Tibial artery (tissue), 4 donors: Measurements from ENCODE around the gene GPER1.

Experiments used
- DNase-seq, 2 donors: peaks; one replicate each; pipeline ENCODE4 v3.0.0-alpha.2; 2019
- H3K27ac ChIP-seq, 2 donors: fragments of 200-600 bp; sonication (generic) in 1 of 2; 1 replicate in 1 of 2; 2 replicates in 1 of 2; pipeline ENCODE4 v1.5.1; 2018 to 2019; ENCODE audit warnings: mild to moderate bottlenecking in 1 of 2
- H3K27me3 ChIP-seq, 2 donors: fragments of 200-600 bp; sonication (generic) in 1 of 2; one replicate each; pipeline versions ENCODE4 v1.5.1 to v1.6.0; 2016 to 2019
- H3K36me3 ChIP-seq, 3 donors: fragments of 200-600 bp; sonication (generic) in 2 of 3; one replicate each; pipeline ENCODE4 v1.5.1; 2016 to 2019; ENCODE audit warnings: mild to moderate bottlenecking in 2 of 3
- H3K4me1 ChIP-seq, 4 donors: fragments of 200-600 bp; sonication (generic) in 2 of 4; 1 replicate in 3 of 4; 2 replicates in 1 of 4; pipeline ENCODE4 v1.5.1; 2016 to 2019
- H3K4me3 ChIP-seq, 2 donors: fragments of 200-600 bp; sonication (generic) in 1 of 2; 1 replicate in 1 of 2; 2 replicates in 1 of 2; pipeline ENCODE4 v1.5.1; 2018 to 2019; ENCODE audit warnings: mild to moderate bottlenecking in 2 of 2
- H3K9me3 ChIP-seq, 3 donors: fragments of 200-600 bp; sonication (generic) in 1 of 3; one replicate each; pipeline ENCODE4 v1.5.1; 2016 to 2019
- intact Hi-C: fragments of 100-400 bp; cut with DNase I; formaldehyde crosslinking; loops from one replicate; pipeline ENCODE4 v1.15.0; 2023; ENCODE audit warnings: low total_unique reads
- TF ChIP-seq, protein P1 (sequence below), 2 experiments: fragments of 200-600 bp in 1 of 2; fragments of 450-650 bp in 1 of 2; IDR thresholded peaks; one replicate each; pipeline ENCODE4 v1.5.1; 2017 to 2019; ENCODE audit warnings: antibody characterized with exemption in 2 of 2, mild to moderate bottlenecking in 1 of 2, moderate library complexity in 1 of 2

The GPER1 gene

DNA sequence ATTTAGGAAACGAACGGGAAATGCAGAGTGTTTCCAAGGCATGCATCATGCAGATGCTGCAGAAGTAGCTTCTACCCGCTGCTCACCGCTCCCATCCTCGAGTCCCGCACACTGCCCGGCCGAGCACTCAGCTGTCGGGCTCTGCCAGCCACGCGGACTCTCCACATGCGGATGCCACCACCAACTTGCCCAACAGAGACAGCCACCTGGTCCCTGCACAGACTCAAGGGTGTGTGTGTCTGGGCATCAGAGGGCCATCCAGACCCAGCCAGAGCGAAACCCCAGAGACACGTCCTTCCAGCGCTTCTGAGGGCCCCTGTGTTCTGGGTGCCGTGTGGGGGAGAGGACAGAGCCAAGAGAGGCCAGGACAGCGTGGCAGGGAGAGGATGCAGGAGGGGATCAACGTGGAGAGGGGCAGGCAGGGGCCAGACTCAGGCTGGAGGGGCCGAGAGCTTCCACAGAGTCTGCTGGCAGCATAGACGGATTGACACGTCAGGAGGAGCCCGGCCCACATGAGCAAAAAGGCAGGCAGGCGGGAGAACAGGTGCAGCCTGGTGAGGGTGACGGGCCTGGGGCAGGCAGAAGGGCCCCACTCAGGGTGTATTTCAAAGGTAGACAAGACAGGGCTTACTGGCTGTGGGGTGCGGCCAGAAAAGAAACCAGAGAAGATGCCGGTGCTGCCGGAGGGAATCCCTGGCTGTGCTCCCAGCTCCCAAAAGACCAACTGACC, 18.3 kb downstream of the GPER1 start:
- no peak for DNase-seq
- Histone ChIP-seq H3K9me3 (no peaks in the 10 kb centered on the region), H3K4me3 (no peak overlapping the region), H3K27me3 (no peaks in the 10 kb centered on the region), H3K4me1 (peaks cover 0 to 17% (median 10%) of the 10 kb centered on the region in 4 donors), H3K36me3 (no peaks in the 10 kb centered on the region), H3K27ac (no peak overlapping the region)
- intact Hi-C loops: no loop called here
- TF ChIP-seq, protein P1, sequence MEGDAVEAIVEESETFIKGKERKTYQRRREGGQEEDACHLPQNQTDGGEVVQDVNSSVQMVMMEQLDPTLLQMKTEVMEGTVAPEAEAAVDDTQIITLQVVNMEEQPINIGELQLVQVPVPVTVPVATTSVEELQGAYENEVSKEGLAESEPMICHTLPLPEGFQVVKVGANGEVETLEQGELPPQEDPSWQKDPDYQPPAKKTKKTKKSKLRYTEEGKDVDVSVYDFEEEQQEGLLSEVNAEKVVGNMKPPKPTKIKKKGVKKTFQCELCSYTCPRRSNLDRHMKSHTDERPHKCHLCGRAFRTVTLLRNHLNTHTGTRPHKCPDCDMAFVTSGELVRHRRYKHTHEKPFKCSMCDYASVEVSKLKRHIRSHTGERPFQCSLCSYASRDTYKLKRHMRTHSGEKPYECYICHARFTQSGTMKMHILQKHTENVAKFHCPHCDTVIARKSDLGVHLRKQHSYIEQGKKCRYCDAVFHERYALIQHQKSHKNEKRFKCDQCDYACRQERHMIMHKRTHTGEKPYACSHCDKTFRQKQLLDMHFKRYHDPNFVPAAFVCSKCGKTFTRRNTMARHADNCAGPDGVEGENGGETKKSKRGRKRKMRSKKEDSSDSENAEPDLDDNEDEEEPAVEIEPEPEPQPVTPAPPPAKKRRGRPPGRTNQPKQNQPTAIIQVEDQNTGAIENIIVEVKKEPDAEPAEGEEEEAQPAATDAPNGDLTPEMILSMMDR (IDR thresholded peaks at IDR 0.05): no peak

DNA sequence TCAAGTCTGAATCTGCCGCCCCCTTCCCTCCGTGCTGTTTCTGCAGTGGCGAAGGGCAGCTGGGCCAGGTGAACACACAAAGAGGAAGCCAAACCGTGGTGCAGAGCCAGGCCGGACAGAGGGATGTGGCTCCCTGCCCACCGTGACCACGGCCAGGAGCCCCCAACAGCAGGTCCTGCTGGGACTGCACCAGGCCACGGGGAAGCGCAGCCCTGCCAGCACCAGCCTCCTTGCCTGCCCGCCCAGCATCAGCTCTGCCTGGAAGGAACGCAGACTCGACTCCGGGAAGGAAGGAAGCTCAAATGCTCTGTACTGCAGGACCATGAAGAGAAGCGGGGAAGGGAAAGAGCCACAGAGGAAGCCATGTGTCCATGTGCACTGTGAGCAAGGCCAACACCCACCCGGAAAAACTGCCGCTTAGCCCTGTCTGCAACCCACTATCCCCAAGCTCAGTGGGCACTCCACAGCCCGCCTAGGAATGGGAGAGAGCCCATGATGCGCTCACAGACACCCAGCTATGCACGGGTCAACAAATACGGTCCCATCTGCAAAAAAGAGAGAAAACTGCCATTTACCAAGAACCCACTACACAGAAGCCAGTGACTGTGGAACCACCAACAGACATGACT, 19.0 kb downstream of the GPER1 start:
- TF ChIP-seq, protein P1 (IDR thresholded peaks at IDR 0.05): no peak
- H3K9me3 ChIP-seq: no peaks in the 10 kb centered on the region
- DNase-seq: no peak
- H3K36me3 ChIP-seq: no peaks in the 10 kb centered on the region
- H3K27me3 ChIP-seq: no peaks in the 10 kb centered on the region
- no peak overlapping the region for H3K27ac ChIP-seq
- intact Hi-C loops: no loop called here
- no peak overlapping the region for H3K4me3 ChIP-seq
- H3K4me1 ChIP-seq: peaks cover 0 to 10% (median 5%) of the 10 kb centered on the region in 4 donors

DNA sequence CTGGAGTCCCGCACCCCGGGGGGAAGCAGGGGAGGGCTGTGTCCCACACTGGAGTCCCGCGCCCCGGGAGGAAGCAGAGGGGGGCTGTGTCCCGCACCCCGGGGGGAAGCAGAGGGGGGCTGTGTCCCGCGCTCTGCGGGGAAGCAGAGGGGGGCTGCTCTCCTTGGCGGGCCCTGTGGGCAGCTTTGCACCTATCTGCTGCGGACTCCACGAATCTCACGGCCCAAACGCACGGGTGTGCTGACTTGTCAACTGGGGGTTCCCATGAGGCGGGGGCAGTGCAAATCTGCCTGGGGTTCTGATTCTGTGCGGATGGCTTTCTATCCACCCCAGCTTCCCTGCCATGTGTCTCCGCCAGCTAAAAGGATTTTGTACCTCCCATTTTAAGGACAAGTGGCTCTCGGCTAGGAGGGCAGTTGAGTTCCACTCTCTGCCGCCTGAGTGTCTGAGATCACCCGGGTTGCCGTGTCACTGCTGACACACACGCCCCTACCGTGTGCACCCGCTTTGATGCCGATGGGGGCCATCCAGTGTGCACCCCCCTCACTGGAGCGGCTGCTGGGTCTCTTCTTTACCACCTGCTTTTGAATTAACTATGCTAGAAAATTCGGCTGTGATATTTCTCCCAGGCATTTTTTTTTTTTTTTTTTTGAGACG, 20.5 kb downstream of the GPER1 start:
- Histone ChIP-seq H3K4me3 (no peak overlapping the region), H3K36me3 (no peaks in the 10 kb centered on the region), H3K9me3 (no peaks in the 10 kb centered on the region), H3K4me1 (peaks cover 0 to 4% (median 0%) of the 10 kb centered on the region in 4 donors), H3K27ac (no peak overlapping the region), H3K27me3 (no peaks in the 10 kb centered on the region)
- TF ChIP-seq, protein P1 (IDR thresholded peaks at IDR 0.05): no peak
- DNase-seq: no peak
- intact Hi-C loops: no loop called here

DNA sequence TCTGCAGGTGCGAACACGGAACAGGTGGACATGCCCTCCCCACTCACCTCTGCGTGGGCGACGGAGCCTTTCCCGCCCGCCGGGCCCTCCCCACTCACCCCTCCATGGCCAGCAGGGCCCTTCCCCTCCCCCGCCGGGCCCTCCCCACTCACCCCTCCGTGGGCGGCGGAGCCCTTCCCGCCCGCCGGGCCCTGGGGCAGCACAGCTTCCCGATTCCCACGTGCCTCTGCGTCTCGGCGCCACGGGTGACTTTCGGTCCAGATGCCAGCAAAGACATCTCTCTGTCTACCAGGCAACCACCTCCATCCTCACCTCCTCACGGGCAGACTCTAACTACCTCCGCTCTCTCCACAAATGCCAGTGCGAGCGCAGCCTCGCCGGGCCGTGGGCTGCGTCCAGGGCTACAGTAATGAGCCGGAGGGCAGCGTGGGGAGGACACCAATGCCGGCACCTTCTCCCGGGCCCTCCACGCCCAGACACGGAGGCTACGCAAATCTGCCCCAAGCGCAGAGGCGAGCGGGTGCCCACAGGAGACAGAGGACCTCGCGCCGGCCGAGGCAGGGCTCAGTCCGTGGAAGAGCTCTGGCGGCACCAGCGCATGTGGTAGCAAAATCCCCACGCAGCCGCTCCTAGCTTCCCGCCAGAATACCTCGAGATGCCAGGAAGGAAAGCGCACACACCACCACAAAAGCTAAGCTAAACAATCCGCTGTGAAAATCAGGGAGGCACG, 21.8 kb downstream of the GPER1 start:
- H3K27me3 ChIP-seq: no peaks in the 10 kb centered on the region
- intact Hi-C loops: no loop called here
- peaks cover 0 to 4% (median 0%) of the 10 kb centered on the region in 3 donors for H3K36me3 ChIP-seq
- H3K27ac ChIP-seq: no peak overlapping the region
- TF ChIP-seq, protein P1 (IDR thresholded peaks at IDR 0.05): no peak
- no peak for DNase-seq
- H3K4me1 ChIP-seq: peaks cover 0 to 4% (median 0%) of the 10 kb centered on the region in 4 donors
- no peak overlapping the region for H3K4me3 ChIP-seq
- H3K9me3 ChIP-seq: no peaks in the 10 kb centered on the region

DNA sequence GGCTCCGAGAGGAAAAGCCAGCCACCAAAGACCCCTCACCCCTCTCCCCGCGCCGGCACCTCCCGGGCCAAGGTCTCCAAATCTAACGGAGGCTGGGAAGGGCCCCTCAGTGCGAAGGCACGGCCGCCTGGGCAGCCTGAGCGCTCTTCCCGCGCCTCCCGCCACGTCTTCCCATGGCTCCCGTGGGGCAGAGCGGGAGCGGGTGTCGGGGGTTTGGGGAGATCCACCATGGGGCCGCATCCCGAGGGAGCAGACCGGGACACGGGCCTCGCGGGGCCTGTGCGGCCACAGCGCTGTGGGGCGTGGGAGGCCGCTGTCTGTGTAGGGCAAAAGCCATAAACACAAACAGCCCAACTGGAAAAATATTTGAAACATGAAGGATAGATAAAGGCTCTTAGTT, 22.4 kb downstream of the GPER1 start:
- Histone ChIP-seq H3K27me3 (no peaks in the 10 kb centered on the region), H3K27ac (no peak overlapping the region), H3K9me3 (no peaks in the 10 kb centered on the region), H3K4me3 (no peak overlapping the region), H3K36me3 (peaks cover 0 to 4% (median 0%) of the 10 kb centered on the region in 3 donors), H3K4me1 (peaks cover 0 to 4% (median 0%) of the 10 kb centered on the region in 4 donors)
- no peak for DNase-seq
- intact Hi-C loops: no loop called here
- TF ChIP-seq, protein P1 (IDR thresholded peaks at IDR 0.05): no peak
